OCI-LY1 (cell line): ENCODE results near the gene SMIM7.

ENCODE experiments used
- H2AFZ ChIP-seq: fragments of 200-600 bp; sonication (generic), shearing (Covaris generic); 2 replicates; pipeline ENCODE4 v1.6.0; 2014; ENCODE audit warnings: antibody characterized with exemption, mild to moderate bottlenecking, low read length
- H3F3A ChIP-seq: fragments of 200-600 bp; sonication (generic), shearing (Covaris generic); 2 replicates; pipeline ENCODE4 v1.6.0; 2014; ENCODE audit warnings: mild to moderate bottlenecking, antibody characterized with exemption, low read length, moderate library complexity; ENCODE audit not compliant: insufficient read depth
- H3K27ac ChIP-seq: fragments of 200-600 bp; sonication (generic); 2 replicates; pipeline ENCODE4 v1.5.1; 2014; ENCODE audit warnings: low read length, mixed run types, mild to moderate bottlenecking, low read depth; ENCODE audit not compliant: poor library complexity, severe bottlenecking
- H3K27me3 ChIP-seq: fragments of 200-600 bp; sonication (generic); 2 replicates; pipeline ENCODE4 v1.6.0; 2014; ENCODE audit warnings: antibody characterized with exemption, mild to moderate bottlenecking, low read length, moderate library complexity; ENCODE audit not compliant: insufficient read depth
- H3K36me3 ChIP-seq: fragments of 200-600 bp; sonication (generic); 2 replicates; pipeline ENCODE4 v1.6.1; 2014; ENCODE audit warnings: mild to moderate bottlenecking, antibody characterized with exemption, low read length, moderate library complexity, mixed read lengths; ENCODE audit not compliant: insufficient read depth
- H3K4me1 ChIP-seq: fragments of 200-600 bp; sonication (generic); 2 replicates; pipeline ENCODE4 v1.5.1; 2014; ENCODE audit warnings: mild to moderate bottlenecking, low read length, moderate library complexity; ENCODE audit not compliant: insufficient read depth, severe bottlenecking
- H3K4me2 ChIP-seq: fragments of 200-600 bp; sonication (generic), shearing (Covaris generic); 2 replicates; pipeline ENCODE4 v1.6.1; 2014; ENCODE audit warnings: low read length
- H3K4me3 ChIP-seq: fragments of 200-600 bp; sonication (generic); 2 replicates; pipeline ENCODE4 v1.5.1; 2014; ENCODE audit warnings: low read length, low read depth, mild to moderate bottlenecking, mixed read lengths; ENCODE audit not compliant: poor library complexity, severe bottlenecking
- H3K79me2 ChIP-seq: fragments of 200-600 bp; shearing (Covaris generic); 2 replicates; pipeline ENCODE4 v1.6.1; 2016; ENCODE audit warnings: mixed run types, low read length, mixed read lengths; ENCODE audit not compliant: insufficient read depth
- H3K9ac ChIP-seq: fragments of 200-600 bp; sonication (generic), shearing (Covaris generic); 2 replicates; pipeline ENCODE4 v1.6.1; 2014; ENCODE audit warnings: mild to moderate bottlenecking, low read length, mixed read lengths
- H3K9me2 ChIP-seq: fragments of 200-600 bp; sonication (generic), shearing (Covaris generic); 2 replicates; pipeline ENCODE4 v1.6.1; 2014; ENCODE audit warnings: low read depth, mild to moderate bottlenecking, low read length, mixed read lengths
- H3K9me3 ChIP-seq: fragments of 200-600 bp; shearing (Covaris generic); 2 replicates; pipeline ENCODE4 v1.6.1; 2014; ENCODE audit warnings: low read length, mixed read lengths
- H4K20me1 ChIP-seq: fragments of 200-600 bp; sonication (generic), shearing (Covaris generic); 2 replicates; pipeline ENCODE4 v1.6.0; 2016; ENCODE audit warnings: mild to moderate bottlenecking, low read length; ENCODE audit not compliant: insufficient read depth
- CTCF ChIP-seq: fragments of 200-600 bp; sonication (generic), shearing (Covaris generic); IDR thresholded peaks from 2 replicates; pipeline ENCODE4 v1.5.1; 2017; ENCODE audit warnings: mild to moderate bottlenecking, antibody characterized with exemption, low read length, moderate library complexity, mixed read lengths
- EZH2 ChIP-seq: fragments of 200-600 bp; sonication (generic), shearing (Covaris generic); IDR thresholded peaks from 2 replicates; pipeline ENCODE4 v1.8.0; 2017; ENCODE audit warnings: borderline replicate concordance, mixed run types, mild to moderate bottlenecking, antibody characterized with exemption, low read length, moderate library complexity, mixed read lengths

SMIM7 gene

GRCh38 chr19:16649734-16650133 is 10.2 kb downstream of the SMIM7 start:
- Histone ChIP-seq H2AFZ (no peak overlapping the region), H4K20me1 (no peaks in the 10 kb centered on the region), H3F3A (no peaks in the 10 kb centered on the region), H3K79me2 (0 out of 2 replicates have a peak, but pooled peaks cover 4% of the 10 kb centered on the region), H3K9me3 (no peaks in the 10 kb centered on the region), H3K27me3 (no peaks in the 10 kb centered on the region), H3K36me3 (peaks cover 89% of the 10 kb centered on the region), H3K9me2 (no peaks in the 10 kb centered on the region), H3K4me2 (no peak overlapping the region), H3K4me1 (no peaks in the 10 kb centered on the region), H3K4me3 (no peak overlapping the region), H3K27ac (no peak overlapping the region), H3K9ac (no peak overlapping the region)
- TF ChIP-seq CTCF, result no peak
- TF ChIP-seq EZH2, result no peak

- TF ChIP-seq EZH2 (no peak), CTCF (no peak)
- peaks cover 91% of the 10 kb centered on the region for H3K36me3 ChIP-seq
- H3K27ac ChIP-seq, result no peak overlapping the region
- no peaks in the 10 kb centered on the region for H4K20me1 ChIP-seq
- H3K9me3 ChIP-seq, result no peaks in the 10 kb centered on the region
- no peak overlapping the region for H2AFZ ChIP-seq
- no peaks in the 10 kb centered on the region for H3K4me1 ChIP-seq
- no peak overlapping the region for H3K4me2 ChIP-seq
- no peaks in the 10 kb centered on the region for H3K9me2 ChIP-seq
- no peak overlapping the region for H3K4me3 ChIP-seq
- H3F3A ChIP-seq, result no peaks in the 10 kb centered on the region
- H3K9ac ChIP-seq, result no peak overlapping the region
- H3K27me3 ChIP-seq, result no peaks in the 10 kb centered on the region
- 0 out of 2 replicates have a peak, but pooled peaks cover 4% of the 10 kb centered on the region for H3K79me2 ChIP-seq
These were observed 14.8 kb downstream of the SMIM7 start for GRCh38 chr19:16645140-16645539.

DNA sequence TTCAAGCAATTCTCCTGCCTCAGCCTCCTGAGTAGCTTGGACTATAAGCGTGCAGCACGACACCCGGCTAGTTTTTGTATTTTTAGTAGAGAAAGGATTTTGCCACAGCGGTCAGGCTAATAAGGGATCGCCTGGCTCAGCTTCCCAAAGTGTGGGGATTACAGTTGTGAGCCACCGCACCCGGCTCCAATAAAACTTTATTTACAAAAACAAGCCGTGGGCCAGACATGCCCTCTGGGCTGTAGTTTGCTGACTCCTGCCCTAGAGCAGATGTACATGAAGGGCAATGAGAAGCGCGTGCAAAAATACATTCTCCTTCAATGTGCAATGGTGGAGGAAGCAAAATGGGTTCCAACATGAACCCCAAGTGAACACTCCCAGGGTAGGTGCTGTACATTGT is 18.2 kb downstream of the SMIM7 start:
- Histone ChIP-seq H4K20me1 (no peaks in the 10 kb centered on the region), H3K4me3 (no peak overlapping the region), H3K27ac (no peak overlapping the region), H3K9me2 (no peaks in the 10 kb centered on the region), H3K4me1 (no peaks in the 10 kb centered on the region), H3K79me2 (0 out of 2 replicates have a peak, but pooled peaks cover 4% of the 10 kb centered on the region), H3F3A (no peaks in the 10 kb centered on the region), H3K36me3 (peaks cover 93% of the 10 kb centered on the region), H3K27me3 (no peaks in the 10 kb centered on the region), H3K9me3 (no peaks in the 10 kb centered on the region), H3K4me2 (no peak overlapping the region), H3K9ac (no peak overlapping the region), H2AFZ (no peak overlapping the region)
- TF ChIP-seq CTCF (no peak), EZH2 (no peak)
